Osteocyte (in vitro differentiated cells): ENCODE measurements around the gene THRAP3. TPM values are rescaled to one million over a fixed set of nuclear protein-coding genes. Genes with fewer than 3 reads are reported as not detected.

Experiments
- DNase-seq: peaks from one replicate; pipeline ENCODE4 v3.0.0; 2021; ENCODE audit warnings: mixed read lengths; ENCODE audit not compliant: unreplicated experiment; ENCODE audit errors: extremely low spot score
- H3K27ac Mint-ChIP-seq: one replicate; pipeline ENCODE4 v1.8.0; 2021; ENCODE audit warnings: mild to moderate bottlenecking, mixed read lengths; ENCODE audit not compliant: unreplicated experiment
- H3K27me3 Mint-ChIP-seq: one replicate; pipeline ENCODE4 v1.8.0; 2021; ENCODE audit warnings: mixed read lengths; ENCODE audit not compliant: unreplicated experiment
- H3K36me3 Mint-ChIP-seq: one replicate; pipeline ENCODE4 v1.8.0; 2021; ENCODE audit warnings: mixed read lengths; ENCODE audit not compliant: unreplicated experiment
- H3K4me1 Mint-ChIP-seq: one replicate; pipeline ENCODE4 v1.8.0; 2021; ENCODE audit warnings: mixed read lengths; ENCODE audit not compliant: unreplicated experiment
- H3K4me3 Mint-ChIP-seq: one replicate; pipeline ENCODE4 v1.8.0; 2021; ENCODE audit warnings: mild to moderate bottlenecking, moderate library complexity, mixed read lengths; ENCODE audit not compliant: unreplicated experiment
- H3K9me3 Mint-ChIP-seq: one replicate; pipeline ENCODE4 v1.8.0; 2021; ENCODE audit warnings: mixed read lengths; ENCODE audit not compliant: unreplicated experiment
- CTCF ChIP-seq: fragments of 200-600 bp; sonication (generic); IDR thresholded peaks from 2 replicates; pipeline ENCODE4 v1.5.0; 2021; ENCODE audit warnings: antibody characterized with exemption, mild to moderate bottlenecking, moderate library complexity
- total RNA-seq: library from RNA; stranded (reverse); gene quantifications from 2 replicates; pipeline ENCODE4 v1.2.1, GENCODE V29; 2021

Gene THRAP3
- total RNA-seq, 1 donor from 2014 or later: 117 TPM

GRCh38 chr1:36328713-36329112 is 104.5 kb downstream of the THRAP3 start:
- no peak for TF ChIP-seq CTCF
- H3K27ac Mint-ChIP-seq: no peak overlapping the region
- H3K27me3 Mint-ChIP-seq: no peaks in the 10 kb centered on the region
- H3K4me3 Mint-ChIP-seq: no peak overlapping the region
- no peaks in the 10 kb centered on the region for H3K36me3 Mint-ChIP-seq
- H3K4me1 Mint-ChIP-seq: peaks cover 46% of the 10 kb centered on the region
- DNase-seq: no peak
- no peaks in the 10 kb centered on the region for H3K9me3 Mint-ChIP-seq

GRCh38 chr1:36329817-36330216 is 105.6 kb downstream of the THRAP3 start:
- Mint-ChIP-seq H3K4me3 (no peak overlapping the region), H3K27me3 (no peaks in the 10 kb centered on the region), H3K27ac (no peak overlapping the region), H3K4me1 (peaks cover 36% of the 10 kb centered on the region), H3K36me3 (no peaks in the 10 kb centered on the region), H3K9me3 (no peaks in the 10 kb centered on the region)
- TF ChIP-seq CTCF: no peak
- no peak for DNase-seq

GRCh38 chr1:36330940-36331339 is 106.7 kb downstream of the THRAP3 start:
- Mint-ChIP-seq H3K36me3 (no peaks in the 10 kb centered on the region), H3K4me3 (no peak overlapping the region), H3K27me3 (no peaks in the 10 kb centered on the region), H3K27ac (no peak overlapping the region), H3K4me1 (peaks cover 32% of the 10 kb centered on the region), H3K9me3 (no peaks in the 10 kb centered on the region)
- no peak for DNase-seq
- no peak for TF ChIP-seq CTCF

- Mint-ChIP-seq H3K27me3 (no peaks in the 10 kb centered on the region), H3K9me3 (no peaks in the 10 kb centered on the region), H3K36me3 (peaks cover 13% of the 10 kb centered on the region), H3K4me1 (peaks cover 2% of the 10 kb centered on the region), H3K27ac (no peak overlapping the region), H3K4me3 (no peak overlapping the region)
- DNase-seq: no peak
- TF ChIP-seq CTCF: no peak
Observed at GRCh38 chr1:36337830-36338229, 113.6 kb downstream of the THRAP3 start.

- DNase-seq: no peak
- H3K9me3 Mint-ChIP-seq: no peaks in the 10 kb centered on the region
- peaks cover 16% of the 10 kb centered on the region for H3K4me1 Mint-ChIP-seq
- no peak overlapping the region for H3K4me3 Mint-ChIP-seq
- H3K27ac Mint-ChIP-seq: no peak overlapping the region
- no peaks in the 10 kb centered on the region for H3K27me3 Mint-ChIP-seq
- TF ChIP-seq CTCF: no peak
- H3K36me3 Mint-ChIP-seq: peaks cover 16% of the 10 kb centered on the region
Observed at GRCh38 chr1:36339215-36339614, 115.0 kb downstream of the THRAP3 start.
